ENCODE measurements around the gene PTMS.

DNA sequence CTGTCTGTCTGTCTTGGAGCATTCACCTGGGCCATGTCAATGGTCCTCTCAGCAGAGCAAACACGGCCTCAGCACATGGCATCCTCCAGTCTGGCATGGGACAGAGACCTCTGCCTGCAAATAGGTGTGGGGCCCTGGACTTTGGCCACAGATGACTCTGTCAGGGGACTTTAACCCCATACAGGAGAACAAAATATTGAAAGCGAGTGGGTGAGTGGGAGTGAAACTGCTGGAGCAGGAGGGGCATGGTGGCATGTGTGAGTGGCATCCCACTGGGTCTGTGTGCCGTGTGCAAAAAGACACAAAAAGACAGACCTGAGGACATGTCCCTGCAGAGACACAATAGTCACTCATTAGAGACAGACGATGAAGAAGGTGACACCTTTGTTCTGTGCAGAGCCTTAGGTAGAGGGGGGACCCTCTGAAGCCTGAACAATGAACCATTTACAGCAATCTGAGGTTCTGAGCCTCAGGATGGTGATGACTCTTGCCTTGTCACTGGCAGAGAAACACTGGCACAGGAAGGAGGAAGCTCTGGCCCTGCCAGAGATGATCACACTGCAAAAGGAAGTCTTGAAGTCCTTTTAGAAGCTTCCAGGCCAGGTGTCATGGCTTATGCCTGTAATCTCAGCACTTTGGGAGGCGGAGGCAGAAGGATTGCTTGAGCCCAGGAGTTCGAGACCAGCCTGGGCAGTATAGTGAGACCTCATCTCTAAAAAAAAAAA lies 13.7 kb downstream of the PTMS start:
- no peak for TF ChIP-seq CTCF (IDR thresholded peaks at IDR 0.05)
- TF ChIP-seq POLR2A (IDR thresholded peaks at IDR 0.05): no peak
